ENCODE results near the gene C1QBP. TPM values are rescaled to one million over a fixed set of nuclear protein-coding genes. Genes with fewer than 3 reads are reported as not detected.
A peak's percentile ranks its signal among the peaks of the same experiment; 100 is the strongest.

Gene C1QBP
- total and polyA plus RNA-seq, 2 of the 8 experiments (the other 6 are each of a cell fraction or from before 2014, with no cell fraction given), result 355 to 454 TPM

DNA sequence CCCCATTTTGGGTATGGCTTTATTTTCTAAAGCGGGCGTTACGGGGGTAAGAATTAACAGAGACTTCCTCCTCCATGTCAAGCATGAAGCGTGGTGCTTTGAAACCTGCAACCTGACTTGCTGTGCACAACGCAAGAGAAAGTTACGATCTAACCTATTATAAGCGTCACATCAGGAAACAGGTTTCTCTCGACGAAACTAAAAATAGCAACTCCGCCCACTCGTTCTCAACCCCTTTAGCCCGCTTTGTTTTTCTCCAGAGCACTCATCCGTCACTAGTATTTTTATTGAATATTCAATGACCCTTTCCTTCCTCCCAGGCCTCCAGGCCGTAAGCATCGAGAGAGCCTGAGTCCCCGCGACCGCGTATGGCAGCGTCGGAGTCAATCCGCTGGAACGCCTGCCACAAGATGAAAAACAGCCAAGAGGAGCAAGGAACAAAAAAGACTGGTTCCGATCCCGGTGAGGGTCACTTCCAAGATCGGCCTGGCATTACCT lies 20.0 kb downstream of the C1QBP start:
- Histone ChIP-seq H3K79me2 (ENCODE audit: control insufficient read depth in 1 of 2, insufficient read depth in 2 of 2, low read length in 2 of 2) (peaks cover 23 to 72% of the 10 kb centered on the region in 2 experiments), H4K8ac (ENCODE audit: extremely low read depth, insufficient read depth, low read length) (peak overlapping the region; percentile 99; the same call in 1 of the 2 replicates), H3K14ac (ENCODE audit: insufficient read length) (no peak overlapping the region), H2BK15ac (ENCODE audit: low read length) (no peak overlapping the region), H3K18ac (ENCODE audit: extremely low read depth, low read length) (no peak overlapping the region), H2BK20ac (ENCODE audit: low read length) (no peak overlapping the region), H2BK120ac (replicated peaks; ENCODE audit: low read depth, low read length) (no peak overlapping the region), H3K4me2 (ENCODE audit: insufficient read depth in 1 of 2, low read depth in 2 of 2, low read length in 2 of 2) (peak overlapping the region; percentile 55 to 79), H3K56ac (replicated peaks; ENCODE audit: insufficient read length, low read depth, low read length) (peak overlapping the region; percentile 8), H3K23ac (ENCODE audit: insufficient read length) (no peak overlapping the region), H3K4me1 (replicated peaks in 1 of 4; ENCODE audit: control insufficient read depth in 3 of 4, insufficient read depth in 4 of 4, low read length in 3 of 4) (peaks cover 0 to 4% (median 2%) of the 10 kb centered on the region in 4 experiments; a peak in 3 of 7 replicates), H3K36me3 (ENCODE audit: control insufficient read depth in 2 of 4, insufficient read depth in 4 of 4, low read length in 3 of 4) (peaks cover 14 to 59% (median 28%) of the 10 kb centered on the region in 4 experiments), H3K9me3 (ENCODE audit: insufficient read depth in 2 of 2, low read depth in 1 of 2, low read length in 1 of 2) (no peaks in the 10 kb centered on the region), H2BK12ac (ENCODE audit: low read depth, low read length) (peak overlapping the region; percentile 78; the same call in 1 of the 2 replicates), H3K27me3 (replicated peaks in 1 of 4; ENCODE audit: control insufficient read depth in 3 of 4, extremely low read depth in 1 of 4, insufficient read depth in 3 of 4, low read length in 3 of 4) (no peaks in the 10 kb centered on the region), H2AFZ (ENCODE audit: low read length) (no peak overlapping the region), H3K79me1 (ENCODE audit: low read depth, low read length) (peaks cover 9% of the 10 kb centered on the region; the same call in 1 of the 2 replicates), H3K27ac (ENCODE audit: low read depth, low read length) (peak overlapping the region; percentile 93), H4K5ac (ENCODE audit: insufficient read length, low read depth, low read length) (peak overlapping the region; percentile 49), H2AK5ac (ENCODE audit: low read depth, low read length) (no peak overlapping the region; the same call in 1 of the 2 replicates), H3K23me2 (ENCODE audit: low read depth, low read length) (peaks cover 5% of the 10 kb centered on the region), H3K4ac (replicated peaks; ENCODE audit: insufficient read length, low read depth, low read length) (no peak overlapping the region), H3K9ac (replicated peaks in 1 of 4; ENCODE audit: extremely low read depth in 1 of 4, low read depth in 3 of 4, low read length in 3 of 4) (peak overlapping the region; percentile 92 to 99 (median 98)), H2BK5ac (ENCODE audit: low read depth, low read length) (peak overlapping the region; percentile 94; the same call in 1 of the 2 replicates), H3K4me3 (ENCODE audit: extremely low read depth in 1 of 4, insufficient read depth in 2 of 4, low read depth in 3 of 4, low read length in 4 of 4) (peak overlapping the region; percentile 67 to 99 (median 97)), H4K20me1 (replicated peaks in 1 of 2; ENCODE audit: control insufficient read depth in 1 of 2, insufficient read depth in 2 of 2, low read length in 2 of 2) (peaks cover 4% of the 10 kb centered on the region in 2 experiments), H4K91ac (replicated peaks; ENCODE audit: insufficient read length, low read length) (no peak overlapping the region)
- no peak for DNase-seq (ENCODE audit: low read depth in 1 of 2, low spot score in 2 of 2)
- ChIA-PET POLR2A (ENCODE audit: partially characterized antibody) (interaction anchor here (0.7 to 11.3 kb wide), 21 partner anchors 8 to 83 kb away, joined by 3 to 225 read pairs (median 5); partner anchors contain the start of genes C1QBP, DERL2, DHX33 and MIS12), CTCF (ENCODE audit: partially characterized antibody) (interaction anchor here (1.0 to 1.8 kb wide), 2 partner anchors 12 to 42 kb away, joined by 3 to 7 read pairs; no protein-coding TSS in a partner anchor)
- no peak for FAIRE-seq
- TF ChIP-seq MAFK (IDR thresholded peaks at IDR 0.05; ENCODE audit: low read depth, low read length) (no peak), NRF1 (IDR thresholded peaks at IDR 0.05; ENCODE audit: low read depth, low read length) (no peak), CREB1 (IDR thresholded peaks at IDR 0.05) (no peak), SAP30 (IDR thresholded peaks at IDR 0.05; ENCODE audit: insufficient read depth, insufficient replicate concordance, low read length) (peak; percentile 17), GABPA (IDR thresholded peaks at IDR 0.05; ENCODE audit: borderline replicate concordance, insufficient read depth, low read length) (no peak)
- TF ChIP-seq, protein P1, sequence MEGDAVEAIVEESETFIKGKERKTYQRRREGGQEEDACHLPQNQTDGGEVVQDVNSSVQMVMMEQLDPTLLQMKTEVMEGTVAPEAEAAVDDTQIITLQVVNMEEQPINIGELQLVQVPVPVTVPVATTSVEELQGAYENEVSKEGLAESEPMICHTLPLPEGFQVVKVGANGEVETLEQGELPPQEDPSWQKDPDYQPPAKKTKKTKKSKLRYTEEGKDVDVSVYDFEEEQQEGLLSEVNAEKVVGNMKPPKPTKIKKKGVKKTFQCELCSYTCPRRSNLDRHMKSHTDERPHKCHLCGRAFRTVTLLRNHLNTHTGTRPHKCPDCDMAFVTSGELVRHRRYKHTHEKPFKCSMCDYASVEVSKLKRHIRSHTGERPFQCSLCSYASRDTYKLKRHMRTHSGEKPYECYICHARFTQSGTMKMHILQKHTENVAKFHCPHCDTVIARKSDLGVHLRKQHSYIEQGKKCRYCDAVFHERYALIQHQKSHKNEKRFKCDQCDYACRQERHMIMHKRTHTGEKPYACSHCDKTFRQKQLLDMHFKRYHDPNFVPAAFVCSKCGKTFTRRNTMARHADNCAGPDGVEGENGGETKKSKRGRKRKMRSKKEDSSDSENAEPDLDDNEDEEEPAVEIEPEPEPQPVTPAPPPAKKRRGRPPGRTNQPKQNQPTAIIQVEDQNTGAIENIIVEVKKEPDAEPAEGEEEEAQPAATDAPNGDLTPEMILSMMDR (IDR thresholded peaks at IDR 0.05; ENCODE audit: control extremely low read depth in 1 of 3, insufficient read depth in 1 of 3, low read depth in 1 of 3, low read length in 3 of 3), result no peak
- 2% methylated on average over 26 of the region's 26 CpGs; no CpG with 5 or more reads in 1 of the 2 experiments for WGBS, 2 experiments (ENCODE audit: extremely low coverage in 1 of 2, insufficient coverage in 1 of 2, insufficient read length in 1 of 2, insufficient replicate concordance in 2 of 2, low coverage in 1 of 2, low lambda C conversion rate in 2 of 2, missing lambda C conversion rate in 1 of 2)

Measured in H1 (cell line).